Ishikawa (cell line): ENCODE results near the gene RNU1-4.
"Not testable (repeated sequence)": the region's sequence is repeated elsewhere in the genome, so short reads cannot be mapped to it uniquely, and the experiment has no call there.

ENCODE experiments used
- EP300 ChIP-seq: IDR thresholded peaks from 2 replicates; pipeline ENCODE4 v1.6.1; 2012; ENCODE audit warnings: borderline replicate concordance
- RAD21 ChIP-seq: IDR thresholded peaks from 2 replicates; pipeline ENCODE4 v1.6.1; 2012; ENCODE audit warnings: low read depth
- TAF1 ChIP-seq: IDR thresholded peaks from 2 replicates; pipeline ENCODE4 v1.6.1; 2012; ENCODE audit warnings: low read depth, mild to moderate bottlenecking
- TEAD4 ChIP-seq: IDR thresholded peaks from 2 replicates; pipeline ENCODE4 v1.6.1; 2012

DNA sequence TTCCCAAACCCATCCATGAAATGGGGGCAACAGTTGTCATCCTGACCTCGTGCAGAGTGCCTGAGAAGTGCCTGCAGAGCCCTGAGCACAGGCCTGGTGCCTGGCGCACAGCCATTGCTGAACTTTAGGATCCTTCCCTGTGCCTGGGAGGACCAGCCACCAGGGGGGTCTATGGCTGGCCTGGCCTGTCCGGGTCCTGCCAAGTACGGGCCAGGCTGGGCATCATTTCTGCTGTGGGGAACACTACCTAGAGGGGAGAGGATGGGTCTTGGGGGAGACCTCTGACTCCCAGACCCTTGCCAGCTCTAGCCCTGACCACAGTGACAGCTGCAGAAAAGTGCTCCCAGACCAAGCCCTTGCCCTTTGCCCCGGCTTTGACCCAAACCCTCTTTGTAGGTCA is 28.2 kb upstream of the RNU1-4 start:
- not testable (repeated sequence) for TF ChIP-seq RAD21, TEAD4, TAF1, EP300
